Gastroesophageal sphincter (tissue), 3 donors: ENCODE measurements around the gene EIF3F.

Experiments
- CTCF ChIP-seq, 4 experiments: fragments of 200-600 bp in 2 of 4; fragments of 450-650 bp in 2 of 4; sonication (generic) in 1 of 4; IDR thresholded peaks; one replicate each; pipeline ENCODE4 v1.5.1; 2017 to 2019; ENCODE audit warnings: antibody characterized with exemption in 4 of 4, mild to moderate bottlenecking in 2 of 4, moderate library complexity in 2 of 4
- POLR2A ChIP-seq, 2 donors: fragments of 450-650 bp; IDR thresholded peaks; one replicate each; pipeline ENCODE4 v1.6.1; 2017; ENCODE audit warnings: antibody characterized with exemption in 2 of 2, mild to moderate bottlenecking in 2 of 2, moderate library complexity in 1 of 2
- POLR2AphosphoS5 ChIP-seq: sonication (generic); formaldehyde crosslinking; IDR thresholded peaks from one replicate; pipeline ENCODE4 v1.6.1; 2017; ENCODE audit warnings: antibody characterized with exemption

- TF ChIP-seq POLR2AphosphoS5: no peak
- no peak for TF ChIP-seq CTCF (IDR thresholded peaks at IDR 0.05)
- TF ChIP-seq POLR2A (IDR thresholded peaks at IDR 0.05): no peak
These were observed 53.8 kb downstream of the EIF3F start for GRCh38 chr11:8040921-8041285.
